GM12874 (cell line): ENCODE measurements around the gene SH3GLB2.

Experiments
- TF ChIP-seq, protein P1 (sequence below): IDR thresholded peaks from 2 replicates; pipeline ENCODE4 v1.5.1; 2011; ENCODE audit warnings: low read depth, mild to moderate bottlenecking, control low read depth, low read length, moderate library complexity; ENCODE audit not compliant: insufficient read depth

SH3GLB2 gene

DNA sequence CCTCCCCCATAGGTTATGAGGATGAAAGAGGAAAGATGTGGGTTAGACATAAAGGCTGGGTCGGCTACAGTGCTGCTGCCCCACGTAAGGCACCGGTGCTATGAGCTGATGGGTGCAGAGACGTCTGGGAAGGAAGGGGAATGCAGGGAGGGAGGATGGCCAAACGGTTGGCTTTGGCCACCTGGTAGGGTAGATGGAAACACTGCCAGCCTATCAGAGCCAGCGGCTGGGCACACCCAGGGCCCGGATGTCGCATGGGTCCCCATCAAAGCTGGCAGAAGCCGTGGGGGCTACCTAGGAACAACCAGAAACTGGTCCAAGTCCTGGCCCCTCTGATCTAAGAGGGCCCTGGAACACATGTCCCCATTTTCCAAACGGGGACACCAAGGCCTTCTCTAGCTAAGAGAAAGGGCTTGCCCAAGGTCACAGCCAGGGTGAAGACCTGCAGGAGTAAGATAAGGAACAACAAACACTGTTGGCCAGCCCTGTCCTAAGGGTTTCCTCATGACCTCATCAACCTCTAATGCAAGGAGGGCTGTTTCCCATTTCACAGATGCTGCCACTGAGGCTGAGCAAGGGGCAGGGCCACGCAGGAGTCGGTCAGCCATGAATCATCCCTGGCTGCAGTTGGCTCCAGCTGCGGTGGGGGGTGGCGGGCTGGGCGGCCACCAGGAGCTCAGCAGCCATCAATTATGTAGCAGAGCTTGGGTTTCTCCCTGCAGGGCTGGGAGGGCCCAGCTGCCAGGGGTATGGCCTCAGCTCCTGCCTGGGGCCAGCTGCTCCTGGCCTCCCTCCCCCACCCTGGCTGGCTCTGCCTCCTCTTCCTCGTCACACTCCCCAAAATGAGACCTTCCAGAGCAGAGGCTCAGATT lies 4.9 kb downstream of the SH3GLB2 start:
- TF ChIP-seq, protein P1, sequence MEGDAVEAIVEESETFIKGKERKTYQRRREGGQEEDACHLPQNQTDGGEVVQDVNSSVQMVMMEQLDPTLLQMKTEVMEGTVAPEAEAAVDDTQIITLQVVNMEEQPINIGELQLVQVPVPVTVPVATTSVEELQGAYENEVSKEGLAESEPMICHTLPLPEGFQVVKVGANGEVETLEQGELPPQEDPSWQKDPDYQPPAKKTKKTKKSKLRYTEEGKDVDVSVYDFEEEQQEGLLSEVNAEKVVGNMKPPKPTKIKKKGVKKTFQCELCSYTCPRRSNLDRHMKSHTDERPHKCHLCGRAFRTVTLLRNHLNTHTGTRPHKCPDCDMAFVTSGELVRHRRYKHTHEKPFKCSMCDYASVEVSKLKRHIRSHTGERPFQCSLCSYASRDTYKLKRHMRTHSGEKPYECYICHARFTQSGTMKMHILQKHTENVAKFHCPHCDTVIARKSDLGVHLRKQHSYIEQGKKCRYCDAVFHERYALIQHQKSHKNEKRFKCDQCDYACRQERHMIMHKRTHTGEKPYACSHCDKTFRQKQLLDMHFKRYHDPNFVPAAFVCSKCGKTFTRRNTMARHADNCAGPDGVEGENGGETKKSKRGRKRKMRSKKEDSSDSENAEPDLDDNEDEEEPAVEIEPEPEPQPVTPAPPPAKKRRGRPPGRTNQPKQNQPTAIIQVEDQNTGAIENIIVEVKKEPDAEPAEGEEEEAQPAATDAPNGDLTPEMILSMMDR: no peak

DNA sequence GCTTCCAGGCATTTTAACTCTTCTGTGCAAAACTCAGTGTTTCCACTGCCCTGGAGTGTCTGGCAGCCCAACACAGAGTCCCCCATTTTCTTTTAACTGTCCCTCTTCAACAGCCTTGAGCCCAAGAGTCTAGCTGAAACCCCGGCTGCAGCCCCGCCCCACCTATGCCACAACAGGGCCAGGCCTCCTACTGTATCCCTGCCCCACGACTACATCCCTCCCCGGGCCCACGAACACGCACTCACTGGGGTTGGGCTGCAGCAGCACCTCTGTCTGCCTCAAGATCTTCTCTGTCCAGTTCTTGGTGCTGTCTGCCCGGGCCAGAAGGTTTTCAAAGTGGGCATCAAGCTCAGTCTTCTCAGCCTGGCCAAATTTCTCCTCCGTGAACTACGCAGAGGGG lies 6.1 kb downstream of the SH3GLB2 start:
- TF ChIP-seq, protein P1: no peak

DNA sequence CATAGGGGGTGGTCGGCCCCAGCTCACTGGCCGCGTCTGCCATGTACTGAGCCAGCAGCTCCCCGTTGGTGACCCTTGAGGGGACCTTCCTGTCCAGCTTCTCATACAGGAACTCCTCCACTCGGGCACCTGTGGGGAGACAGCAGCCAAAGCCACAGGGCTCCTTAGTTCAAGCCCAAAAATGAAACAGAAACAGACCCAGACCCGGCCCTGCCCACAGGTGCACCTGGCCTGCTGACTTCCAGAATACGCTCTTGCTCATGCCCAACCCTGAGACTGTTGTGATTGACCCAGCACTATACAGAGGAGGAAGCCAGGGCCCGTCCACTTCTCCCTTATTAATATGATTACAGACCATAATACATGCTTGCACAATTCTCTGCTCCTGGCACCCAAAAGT lies 7.0 kb downstream of the SH3GLB2 start:
- TF ChIP-seq, protein P1: no peak

DNA sequence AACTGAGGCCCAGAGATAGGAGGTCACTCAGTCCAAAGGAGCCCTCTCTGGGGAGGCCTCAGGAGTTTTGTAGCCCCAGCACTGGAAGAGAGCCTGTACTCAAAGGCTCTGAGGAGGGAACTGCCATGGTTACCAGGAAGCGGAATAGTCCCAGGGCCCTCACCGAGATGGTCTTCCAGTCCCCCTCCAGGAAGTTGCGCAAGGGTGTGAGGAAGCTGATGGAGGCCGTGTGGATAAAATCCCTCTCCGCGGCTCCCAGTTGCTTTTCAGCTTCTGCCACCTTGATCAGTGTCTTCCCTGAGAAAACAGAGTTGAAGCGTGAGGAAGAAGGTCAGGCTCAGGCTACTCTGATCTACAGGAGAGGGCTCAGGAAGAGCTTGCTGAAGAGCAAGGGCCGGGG lies 13.5 kb downstream of the SH3GLB2 start:
- TF ChIP-seq, protein P1: no peak

DNA sequence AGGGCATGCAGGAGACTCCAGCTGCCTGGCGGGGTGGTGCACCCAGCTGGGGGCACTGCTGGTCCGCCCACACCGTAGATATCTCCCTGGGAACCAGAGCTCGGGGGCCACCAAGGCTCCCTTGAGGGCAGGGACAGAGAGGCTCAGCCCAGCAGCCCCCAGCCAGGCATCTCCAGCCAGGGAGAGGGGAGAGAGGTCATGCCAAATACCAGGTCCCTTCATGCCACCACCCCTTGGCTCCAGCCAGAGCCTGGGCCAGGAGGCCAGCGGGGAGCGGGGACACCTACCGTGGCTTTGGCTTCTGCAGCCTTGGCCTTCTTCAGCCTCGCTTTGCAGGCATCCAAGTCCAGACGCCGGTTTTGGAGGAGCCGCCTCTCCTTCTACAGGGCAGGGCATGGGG lies 14.0 kb downstream of the SH3GLB2 start:
- TF ChIP-seq, protein P1: no peak

DNA sequence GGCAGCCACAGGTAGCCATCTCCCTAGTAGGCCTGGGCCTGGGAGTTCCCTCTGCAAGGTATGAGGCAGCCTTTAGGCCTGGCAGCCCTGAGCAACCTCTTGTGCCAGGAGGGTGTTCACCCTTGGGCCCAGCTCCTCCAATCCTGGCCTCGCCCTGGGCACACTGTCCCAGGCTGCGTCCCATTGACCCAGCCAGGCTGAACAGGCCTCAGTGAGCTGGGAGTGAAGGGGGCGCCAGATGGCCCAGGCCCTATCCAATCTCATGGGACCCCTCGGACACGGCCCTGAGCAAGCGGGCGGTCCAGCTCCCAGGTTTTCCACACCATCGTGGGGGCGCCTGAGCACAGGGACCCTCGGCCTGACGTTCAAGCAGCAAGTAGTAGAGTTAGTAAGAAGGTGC lies 14.5 kb downstream of the SH3GLB2 start:
- TF ChIP-seq, protein P1: no peak

DNA sequence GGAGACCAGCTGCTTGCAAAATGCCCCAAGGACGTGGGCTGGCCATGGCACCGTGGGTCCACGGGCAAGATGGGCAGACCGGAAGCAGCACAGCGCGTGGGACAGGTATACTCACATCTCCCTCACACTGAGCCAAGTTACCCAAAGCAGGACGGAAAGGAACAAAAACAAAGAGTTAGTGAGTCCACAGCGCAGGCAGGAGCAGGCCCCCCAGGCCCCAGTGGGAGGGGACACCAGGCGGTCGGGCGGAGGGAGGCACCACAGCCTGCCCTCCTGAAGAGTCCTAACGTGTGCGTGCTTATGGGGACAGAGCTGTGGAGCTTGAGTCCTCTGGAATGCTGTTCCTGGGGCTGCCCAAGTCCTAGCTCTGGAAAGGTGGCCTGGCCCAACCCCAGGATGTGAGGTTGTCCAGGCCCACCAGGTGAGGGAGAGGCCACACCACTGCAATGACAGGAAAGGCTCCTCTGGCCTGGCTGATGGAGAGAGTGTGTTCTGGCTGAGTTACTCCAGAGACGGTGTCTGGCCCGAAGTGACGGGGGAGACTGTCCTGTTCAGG lies 15.2 kb downstream of the SH3GLB2 start:
- TF ChIP-seq, protein P1: no peak
